HG03342 (cell line): ENCODE results near the gene TRIP12.
A peak's percentile ranks its signal among the peaks of the same experiment; 100 is the strongest.
"Not testable (repeated sequence)": the region's sequence is repeated elsewhere in the genome, so short reads cannot be mapped to it uniquely, and the experiment has no call there.

ENCODE experiments used
- ATAC-seq: cut with Tn5 transposase; IDR thresholded peaks from one replicate; pipeline ENCODE4 v1.9.1; 2021; ENCODE audit warnings: mild to moderate bottlenecking, moderate library complexity; ENCODE audit not compliant: unreplicated experiment

The TRIP12 gene

GRCh38 chr2:229921101-229921891 lies 513 bp downstream of the TRIP12 start:
- peak; percentile 21 for ATAC-seq

- ATAC-seq: no peak
Observed at GRCh38 chr2:229920011-229920641, 1.7 kb downstream of the TRIP12 start.

GRCh38 chr2:229917793-229918192 lies 4.0 kb downstream of the TRIP12 start:
- no peak for ATAC-seq

- no peak for ATAC-seq
Observed at GRCh38 chr2:229914171-229914570, 7.6 kb downstream of the TRIP12 start.

GRCh38 chr2:229910832-229911412 lies 10.9 kb downstream of the TRIP12 start:
- ATAC-seq: peak; percentile 54

GRCh38 chr2:229910147-229910831 lies 11.5 kb downstream of the TRIP12 start:
- peak; percentile 17 for ATAC-seq

- no peak for ATAC-seq
Observed at GRCh38 chr2:229909090-229909489, 12.7 kb downstream of the TRIP12 start.

- ATAC-seq: no peak
Observed at GRCh38 chr2:229905601-229906000, 16.2 kb downstream of the TRIP12 start.

GRCh38 chr2:229903037-229903436 lies 18.8 kb downstream of the TRIP12 start:
- no peak for ATAC-seq

GRCh38 chr2:229901819-229902218 lies 20.0 kb downstream of the TRIP12 start:
- no peak for ATAC-seq

GRCh38 chr2:229900514-229900913 lies 21.3 kb downstream of the TRIP12 start:
- not testable (repeated sequence) for ATAC-seq

- no peak for ATAC-seq
Observed at GRCh38 chr2:229900012-229900411, 21.8 kb downstream of the TRIP12 start.

GRCh38 chr2:229899604-229900003 lies 22.2 kb downstream of the TRIP12 start:
- no peak for ATAC-seq

- ATAC-seq: no peak
Observed at GRCh38 chr2:229896857-229897256, 25.0 kb downstream of the TRIP12 start.

- ATAC-seq: no peak
Observed at GRCh38 chr2:229889023-229889422, 32.8 kb downstream of the TRIP12 start.

- ATAC-seq: no peak
Observed at GRCh38 chr2:229888031-229888430, 33.8 kb downstream of the TRIP12 start.

- ATAC-seq: no peak
Observed at GRCh38 chr2:229887441-229887840, 34.4 kb downstream of the TRIP12 start.

- no peak for ATAC-seq
Observed at GRCh38 chr2:229884775-229885699, 36.8 kb downstream of the TRIP12 start.

- no peak for ATAC-seq
Observed at GRCh38 chr2:229882583-229882982, 39.2 kb downstream of the TRIP12 start.

GRCh38 chr2:229880892-229881586 lies 40.8 kb downstream of the TRIP12 start:
- no peak for ATAC-seq
